Measurements from ENCODE around the gene MBOAT1.

Gene MBOAT1

DNA sequence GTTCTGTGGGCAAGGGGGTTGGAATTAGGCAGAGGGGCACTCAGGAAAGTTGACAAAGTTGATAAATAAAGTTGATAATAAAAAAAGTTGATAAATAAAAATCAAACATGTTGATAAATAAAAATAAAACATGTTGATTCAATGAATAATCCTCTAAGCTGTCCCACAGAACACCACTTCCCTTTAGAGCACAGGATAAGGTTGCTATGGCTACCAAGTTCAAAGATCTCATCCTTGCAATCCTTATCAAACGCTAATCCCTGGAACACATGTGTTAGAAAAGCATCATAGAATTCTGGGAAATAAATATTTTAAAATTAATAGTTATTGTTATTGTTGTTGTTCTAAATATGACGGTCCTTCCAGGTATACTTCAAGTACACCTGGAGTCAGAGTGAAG lies 33.9 kb downstream of the MBOAT1 start:
- TF ChIP-seq FOXP2 (optimal IDR thresholded peaks at IDR 0.05; ENCODE audit: borderline replicate concordance, extremely low read depth, extremely low read length, insufficient read depth) (no peak), TAF1 (IDR thresholded peaks at IDR 0.05; ENCODE audit: borderline replicate concordance, insufficient read depth, low read length) (no peak), POLR2AphosphoS5 (IDR thresholded peaks at IDR 0.05; ENCODE audit: low read depth, low read length) (no peak), SIN3A (IDR thresholded peaks at IDR 0.05; ENCODE audit: borderline replicate concordance, insufficient read depth, low read length) (no peak)
- TF ChIP-seq, protein P1, sequence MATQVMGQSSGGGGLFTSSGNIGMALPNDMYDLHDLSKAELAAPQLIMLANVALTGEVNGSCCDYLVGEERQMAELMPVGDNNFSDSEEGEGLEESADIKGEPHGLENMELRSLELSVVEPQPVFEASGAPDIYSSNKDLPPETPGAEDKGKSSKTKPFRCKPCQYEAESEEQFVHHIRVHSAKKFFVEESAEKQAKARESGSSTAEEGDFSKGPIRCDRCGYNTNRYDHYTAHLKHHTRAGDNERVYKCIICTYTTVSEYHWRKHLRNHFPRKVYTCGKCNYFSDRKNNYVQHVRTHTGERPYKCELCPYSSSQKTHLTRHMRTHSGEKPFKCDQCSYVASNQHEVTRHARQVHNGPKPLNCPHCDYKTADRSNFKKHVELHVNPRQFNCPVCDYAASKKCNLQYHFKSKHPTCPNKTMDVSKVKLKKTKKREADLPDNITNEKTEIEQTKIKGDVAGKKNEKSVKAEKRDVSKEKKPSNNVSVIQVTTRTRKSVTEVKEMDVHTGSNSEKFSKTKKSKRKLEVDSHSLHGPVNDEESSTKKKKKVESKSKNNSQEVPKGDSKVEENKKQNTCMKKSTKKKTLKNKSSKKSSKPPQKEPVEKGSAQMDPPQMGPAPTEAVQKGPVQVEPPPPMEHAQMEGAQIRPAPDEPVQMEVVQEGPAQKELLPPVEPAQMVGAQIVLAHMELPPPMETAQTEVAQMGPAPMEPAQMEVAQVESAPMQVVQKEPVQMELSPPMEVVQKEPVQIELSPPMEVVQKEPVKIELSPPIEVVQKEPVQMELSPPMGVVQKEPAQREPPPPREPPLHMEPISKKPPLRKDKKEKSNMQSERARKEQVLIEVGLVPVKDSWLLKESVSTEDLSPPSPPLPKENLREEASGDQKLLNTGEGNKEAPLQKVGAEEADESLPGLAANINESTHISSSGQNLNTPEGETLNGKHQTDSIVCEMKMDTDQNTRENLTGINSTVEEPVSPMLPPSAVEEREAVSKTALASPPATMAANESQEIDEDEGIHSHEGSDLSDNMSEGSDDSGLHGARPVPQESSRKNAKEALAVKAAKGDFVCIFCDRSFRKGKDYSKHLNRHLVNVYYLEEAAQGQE (IDR thresholded peaks at IDR 0.05; ENCODE audit: insufficient read depth in 1 of 2, low read depth in 2 of 2, low read length in 2 of 2): no peak

DNA sequence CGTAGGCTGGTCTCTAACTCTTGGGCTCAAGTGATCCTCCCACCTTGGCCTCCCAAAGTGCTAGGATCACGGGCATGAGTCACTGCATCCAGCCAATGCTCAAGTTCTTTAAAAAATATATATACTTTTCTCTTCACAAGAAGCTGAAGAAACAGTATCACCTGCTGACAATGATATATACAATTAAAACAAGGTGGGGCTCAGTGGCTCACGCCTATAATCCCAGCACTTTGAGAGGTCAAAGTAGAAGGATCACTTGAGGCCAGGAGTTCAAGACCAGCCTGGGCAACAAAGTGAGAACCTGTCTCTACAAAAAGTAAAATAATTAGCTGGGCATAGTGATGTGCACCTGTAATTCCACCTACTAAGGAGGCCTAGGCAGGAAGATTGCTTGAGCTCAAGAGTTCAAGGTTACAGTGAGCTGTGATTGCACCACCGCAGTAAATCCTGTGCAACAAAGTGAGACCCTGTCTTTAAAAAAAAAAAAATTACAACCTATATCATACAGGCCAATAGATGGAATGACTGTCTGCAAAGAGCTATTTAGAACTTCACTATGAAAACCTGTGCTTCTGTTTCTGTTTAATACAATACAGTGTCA lies 36.4 kb downstream of the MBOAT1 start:
- TF ChIP-seq FOXP2 (optimal IDR thresholded peaks at IDR 0.05; ENCODE audit: borderline replicate concordance, extremely low read depth, extremely low read length, insufficient read depth) (no peak), SIN3A (IDR thresholded peaks at IDR 0.05; ENCODE audit: borderline replicate concordance, insufficient read depth, low read length) (no peak), POLR2AphosphoS5 (IDR thresholded peaks at IDR 0.05; ENCODE audit: low read depth, low read length) (no peak), TAF1 (IDR thresholded peaks at IDR 0.05; ENCODE audit: borderline replicate concordance, insufficient read depth, low read length) (no peak)
- TF ChIP-seq, protein P1 (IDR thresholded peaks at IDR 0.05; ENCODE audit: insufficient read depth in 1 of 2, low read depth in 2 of 2, low read length in 2 of 2): no peak

DNA sequence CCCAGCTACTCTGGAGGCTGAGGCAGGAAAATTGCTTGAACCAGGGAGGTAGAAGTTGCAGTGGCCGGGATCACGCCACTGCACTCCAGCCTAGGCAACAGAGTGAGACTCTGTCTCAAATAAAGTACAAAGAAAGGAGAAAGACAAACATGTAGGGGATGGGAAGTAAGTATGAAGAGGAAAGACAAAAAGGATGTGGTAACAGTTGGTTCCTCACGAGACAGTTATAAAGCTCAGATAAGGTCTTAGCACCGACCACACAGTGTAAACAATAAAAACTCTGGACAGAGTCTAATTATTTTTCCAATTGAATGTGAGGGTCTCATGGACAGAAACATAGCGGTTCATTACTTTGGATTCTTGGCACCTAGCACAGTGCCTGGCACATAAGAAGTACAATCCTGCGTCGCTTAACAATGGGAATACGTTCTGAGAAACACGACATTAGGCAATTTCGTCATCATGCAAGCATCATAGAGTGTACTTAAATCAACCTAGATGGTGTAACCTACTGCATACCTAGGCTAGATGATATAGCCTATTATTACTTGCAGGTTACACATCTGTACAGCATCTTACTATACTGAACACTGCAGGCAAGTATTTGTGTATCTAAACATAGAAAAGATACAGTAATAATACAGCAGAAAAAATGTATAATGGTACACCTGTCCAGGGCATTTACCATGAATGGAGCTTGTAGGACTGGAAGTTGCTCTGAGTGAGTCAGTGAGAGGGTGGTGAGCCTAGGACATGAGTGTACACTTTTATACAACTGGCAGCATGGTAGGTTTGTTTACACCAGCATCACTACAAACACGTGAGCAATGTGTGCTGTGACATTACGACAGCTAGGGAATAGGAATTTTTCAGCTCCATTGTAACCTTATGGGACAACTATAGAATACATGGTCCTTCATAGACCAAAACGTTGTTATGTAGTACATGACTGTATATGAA lies 38.2 kb downstream of the MBOAT1 start:
- TF ChIP-seq, protein P1 (IDR thresholded peaks at IDR 0.05; ENCODE audit: insufficient read depth in 1 of 2, low read depth in 2 of 2, low read length in 2 of 2): no peak

DNA sequence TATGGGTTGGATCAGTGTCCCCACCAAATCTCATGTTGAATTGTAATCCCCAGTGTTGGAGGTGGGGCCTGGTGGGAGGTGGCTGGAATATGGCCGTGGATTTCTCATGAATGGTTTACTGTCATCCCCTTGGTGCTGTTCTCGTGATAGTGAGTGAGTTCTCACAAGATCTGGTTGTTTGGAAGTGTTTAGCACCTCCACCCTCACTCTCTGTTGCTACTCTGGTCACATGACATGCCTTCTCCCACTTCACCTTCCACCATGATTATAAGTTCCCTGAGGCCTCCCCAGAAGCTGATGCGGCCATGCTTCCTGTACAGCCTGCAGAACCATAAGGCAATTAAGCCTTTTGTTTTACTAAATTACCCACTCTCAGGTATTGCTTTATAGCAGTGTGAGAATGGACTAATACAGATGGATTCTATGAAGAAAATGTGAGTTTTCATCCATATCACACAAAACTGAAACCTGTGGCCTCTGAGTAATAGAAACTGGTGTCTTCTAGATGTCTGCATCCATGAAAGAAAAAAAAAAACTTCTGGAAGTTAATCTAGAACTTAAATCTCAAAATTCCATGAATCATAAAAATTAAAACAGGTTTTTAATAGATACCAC lies 39.3 kb downstream of the MBOAT1 start:
- TF ChIP-seq POLR2AphosphoS5 (IDR thresholded peaks at IDR 0.05; ENCODE audit: low read depth, low read length) (no peak), SIN3A (IDR thresholded peaks at IDR 0.05; ENCODE audit: borderline replicate concordance, insufficient read depth, low read length) (no peak), TAF1 (IDR thresholded peaks at IDR 0.05; ENCODE audit: borderline replicate concordance, insufficient read depth, low read length) (no peak), FOXP2 (optimal IDR thresholded peaks at IDR 0.05; ENCODE audit: borderline replicate concordance, extremely low read depth, extremely low read length, insufficient read depth) (no peak)
- TF ChIP-seq, protein P1 (IDR thresholded peaks at IDR 0.05; ENCODE audit: insufficient read depth in 1 of 2, low read depth in 2 of 2, low read length in 2 of 2): no peak
